Cardiac muscle cell (in vitro differentiated cells and primary cell): ENCODE results near the gene RAB34. TPM values are rescaled to one million over a fixed set of nuclear protein-coding genes. Genes with fewer than 3 reads are reported as not detected.

Experiments
- DNase-seq, 2 donors: peaks; one replicate each; pipeline versions ENCODE4 v3.0.0 to v3.0.0-alpha.2; 2010 to 2017; ENCODE audit warnings: low read depth in 1 of 2, low spot score in 1 of 2
- H3K27ac ChIP-seq: fragments of 200-600 bp; sonication (generic); 2 replicates; pipeline ENCODE4 v1.5.1; 2016
- H3K27me3 ChIP-seq: fragments of 200-600 bp; sonication (generic); 2 replicates; pipeline ENCODE4 v1.6.0; 2016; ENCODE audit warnings: control low read depth
- H3K36me3 ChIP-seq: fragments of 200-600 bp; sonication (generic); 2 replicates; pipeline ENCODE4 v1.5.1; 2016; ENCODE audit warnings: control low read depth
- H3K4me1 ChIP-seq: fragments of 200-600 bp; sonication (generic); 2 replicates; pipeline ENCODE4 v1.8.1; 2017; ENCODE audit warnings: low read depth, mild to moderate bottlenecking, mixed run types
- H3K4me3 ChIP-seq: fragments of 200-600 bp; sonication (generic); 2 replicates; pipeline ENCODE4 v1.5.1; 2016; ENCODE audit warnings: mild to moderate bottlenecking
- H3K9me3 ChIP-seq: fragments of 200-600 bp; sonication (generic); 2 replicates; pipeline ENCODE4 v1.5.1; 2017; ENCODE audit warnings: low read depth, mild to moderate bottlenecking, control low read depth
- polyA plus RNA-seq: library from polyadenylated mRNA; unstranded; fragments of >200 nt; fragmentation: Nextera tagmentation; extraction: Ambion mirVana; gene quantifications from 2 replicates; pipeline ENCODE4 v1.2.1, GENCODE V29; 2016
- total RNA-seq: library from RNA; depleted of rRNA; stranded (reverse); fragments of >200 nt; gene quantifications from 2 replicates; pipeline ENCODE4 v1.2.3, GENCODE V29; 2016
- TF ChIP-seq, protein P1 (sequence below): IDR thresholded peaks from 2 replicates; pipeline ENCODE4 v1.5.1; 2012; ENCODE audit warnings: low read depth, mild to moderate bottlenecking, low read length

The RAB34 gene
- total and polyA plus RNA-seq, 2 experiments from 2014 or later = 186 to 276 TPM

DNA sequence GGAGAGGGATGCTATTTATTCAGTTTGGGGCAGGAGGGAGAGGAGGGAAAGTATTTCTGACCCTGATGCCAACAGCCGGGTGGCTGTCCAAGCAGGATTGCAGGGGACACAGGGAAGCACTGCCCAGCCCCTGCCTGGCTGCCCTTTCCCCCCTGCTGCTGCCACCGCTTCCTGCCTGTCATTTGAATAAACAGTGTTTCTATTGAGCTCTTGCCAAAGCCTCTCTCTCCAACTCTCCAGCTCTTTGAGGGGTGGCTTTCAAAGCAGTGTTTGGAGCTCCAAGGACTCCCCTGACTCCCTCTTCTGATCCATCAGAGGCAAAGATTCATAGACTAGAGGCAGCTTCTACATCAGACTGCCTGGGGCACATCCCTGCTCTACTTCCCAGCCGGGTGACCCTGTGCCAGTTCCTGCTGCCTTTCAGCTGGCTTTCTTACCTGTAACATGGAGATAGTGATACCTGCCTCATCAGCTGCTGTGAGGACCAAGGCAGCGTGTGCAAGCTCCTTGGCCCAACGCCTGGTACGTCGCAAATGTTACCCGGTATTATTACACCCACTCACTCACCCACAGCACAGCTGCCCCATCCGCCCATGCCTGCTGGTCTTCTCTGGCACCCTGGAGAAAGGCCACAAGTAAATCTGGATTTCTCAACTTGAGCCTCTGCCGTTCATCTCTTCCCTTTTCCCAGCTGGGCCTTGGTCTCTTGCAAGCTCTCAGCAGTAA, 15.5 kb downstream of the RAB34 start:
- Histone ChIP-seq H3K36me3 (peaks cover 49% of the 10 kb centered on the region), H3K27ac (no peak overlapping the region), H3K27me3 (no peaks in the 10 kb centered on the region), H3K4me1 (no peaks in the 10 kb centered on the region), H3K4me3 (no peak overlapping the region), H3K9me3 (no peaks in the 10 kb centered on the region)
- DNase-seq = no peak
- TF ChIP-seq, protein P1, sequence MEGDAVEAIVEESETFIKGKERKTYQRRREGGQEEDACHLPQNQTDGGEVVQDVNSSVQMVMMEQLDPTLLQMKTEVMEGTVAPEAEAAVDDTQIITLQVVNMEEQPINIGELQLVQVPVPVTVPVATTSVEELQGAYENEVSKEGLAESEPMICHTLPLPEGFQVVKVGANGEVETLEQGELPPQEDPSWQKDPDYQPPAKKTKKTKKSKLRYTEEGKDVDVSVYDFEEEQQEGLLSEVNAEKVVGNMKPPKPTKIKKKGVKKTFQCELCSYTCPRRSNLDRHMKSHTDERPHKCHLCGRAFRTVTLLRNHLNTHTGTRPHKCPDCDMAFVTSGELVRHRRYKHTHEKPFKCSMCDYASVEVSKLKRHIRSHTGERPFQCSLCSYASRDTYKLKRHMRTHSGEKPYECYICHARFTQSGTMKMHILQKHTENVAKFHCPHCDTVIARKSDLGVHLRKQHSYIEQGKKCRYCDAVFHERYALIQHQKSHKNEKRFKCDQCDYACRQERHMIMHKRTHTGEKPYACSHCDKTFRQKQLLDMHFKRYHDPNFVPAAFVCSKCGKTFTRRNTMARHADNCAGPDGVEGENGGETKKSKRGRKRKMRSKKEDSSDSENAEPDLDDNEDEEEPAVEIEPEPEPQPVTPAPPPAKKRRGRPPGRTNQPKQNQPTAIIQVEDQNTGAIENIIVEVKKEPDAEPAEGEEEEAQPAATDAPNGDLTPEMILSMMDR = no peak

DNA sequence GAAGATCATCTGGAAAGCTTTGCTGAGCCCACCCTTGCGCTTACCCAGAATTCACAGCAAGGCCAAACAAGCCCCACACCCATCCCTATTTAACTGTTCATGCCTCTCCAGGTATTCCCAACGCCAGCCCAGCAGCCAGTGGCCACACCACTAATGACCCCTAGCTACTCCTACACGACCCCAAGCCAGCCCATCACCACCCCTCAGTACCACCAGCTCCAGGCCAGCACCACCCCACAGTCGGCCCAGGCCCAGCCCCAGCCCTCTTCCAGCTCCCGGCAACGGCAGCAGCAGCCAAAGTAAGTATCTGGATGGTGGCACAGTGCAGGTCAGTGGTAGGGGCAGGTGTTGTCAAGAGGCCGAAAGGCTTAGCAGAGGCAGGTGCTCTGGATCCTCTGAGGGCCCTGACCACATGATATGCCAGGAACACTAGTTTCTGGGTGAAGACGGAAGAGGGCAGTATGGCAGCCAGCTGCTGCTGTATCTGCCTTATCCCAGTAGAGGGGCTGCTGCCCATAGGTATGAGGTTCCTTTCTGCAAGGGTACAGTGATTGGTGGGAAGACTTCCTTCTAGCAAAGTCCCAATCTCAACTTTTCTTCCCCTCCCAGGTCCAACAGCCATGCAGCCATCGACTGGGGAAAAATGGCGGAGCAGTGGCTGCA, 16.7 kb downstream of the RAB34 start:
- H3K27me3 ChIP-seq = no peaks in the 10 kb centered on the region
- H3K4me3 ChIP-seq = no peak overlapping the region
- no peaks in the 10 kb centered on the region for H3K4me1 ChIP-seq
- no peak for DNase-seq
- TF ChIP-seq, protein P1 = no peak
- peaks cover 57% of the 10 kb centered on the region for H3K36me3 ChIP-seq
- no peak overlapping the region for H3K27ac ChIP-seq
- no peaks in the 10 kb centered on the region for H3K9me3 ChIP-seq

DNA sequence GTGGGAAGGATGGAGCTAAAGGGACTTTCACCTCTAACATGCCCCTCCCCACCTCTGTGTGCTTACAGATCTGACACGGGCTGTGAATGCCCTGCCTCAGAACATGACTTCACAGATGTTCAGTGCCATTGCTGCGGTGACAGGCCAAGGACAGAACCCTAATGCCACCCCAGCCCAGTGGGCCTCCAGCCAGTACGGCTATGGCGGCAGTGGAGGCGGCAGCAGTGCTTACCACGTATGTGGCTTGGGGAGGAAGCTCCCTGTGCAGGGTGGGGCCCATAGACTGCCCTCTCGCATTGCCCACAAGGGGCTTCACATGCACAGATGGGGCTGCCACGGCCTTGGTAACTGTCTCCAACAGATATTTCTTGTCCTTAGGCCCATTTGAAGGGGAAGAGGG, 17.4 kb downstream of the RAB34 start:
- Histone ChIP-seq H3K4me3 (no peak overlapping the region), H3K9me3 (no peaks in the 10 kb centered on the region), H3K27ac (no peak overlapping the region), H3K27me3 (no peaks in the 10 kb centered on the region), H3K36me3 (peaks cover 64% of the 10 kb centered on the region), H3K4me1 (no peaks in the 10 kb centered on the region)
- TF ChIP-seq, protein P1 = no peak
- no peak for DNase-seq

DNA sequence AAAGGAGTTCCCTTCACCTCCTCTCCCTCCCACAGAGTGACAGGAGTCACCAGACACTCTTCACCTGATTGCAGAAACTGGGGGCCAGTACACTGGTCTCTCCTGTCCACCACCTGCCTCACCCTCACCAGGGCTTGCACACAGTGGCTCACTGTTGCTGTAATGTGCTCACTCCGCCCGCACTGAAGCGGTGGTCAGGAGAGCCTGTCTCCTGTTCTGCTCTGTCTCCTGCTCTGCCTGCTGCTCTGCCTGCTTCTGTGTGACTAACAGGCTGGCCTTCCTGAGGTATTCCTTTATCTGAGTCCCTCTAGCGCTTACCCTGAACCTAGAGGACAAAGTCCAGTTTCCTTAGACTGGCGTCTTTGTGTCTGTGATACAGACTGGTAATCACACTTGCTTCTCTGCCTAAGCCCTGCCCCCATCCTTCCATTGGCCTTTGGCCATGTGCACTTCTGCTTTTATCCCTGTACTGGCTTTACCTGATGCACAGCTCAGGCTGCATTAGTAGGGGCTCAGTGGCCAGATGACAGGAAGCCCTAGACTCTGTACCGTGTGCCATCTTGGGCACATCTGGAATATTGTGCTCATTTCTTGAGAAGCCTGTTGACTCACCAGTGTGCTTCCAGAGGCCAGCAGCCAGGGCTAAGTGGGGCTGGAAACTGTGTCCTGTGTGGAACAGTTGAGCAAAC, 19.3 kb downstream of the RAB34 start:
- no peak for DNase-seq
- Histone ChIP-seq H3K27me3 (no peaks in the 10 kb centered on the region), H3K27ac (no peak overlapping the region), H3K36me3 (peaks cover 81% of the 10 kb centered on the region), H3K4me1 (no peaks in the 10 kb centered on the region), H3K9me3 (no peaks in the 10 kb centered on the region), H3K4me3 (no peak overlapping the region)
- TF ChIP-seq, protein P1 = no peak

DNA sequence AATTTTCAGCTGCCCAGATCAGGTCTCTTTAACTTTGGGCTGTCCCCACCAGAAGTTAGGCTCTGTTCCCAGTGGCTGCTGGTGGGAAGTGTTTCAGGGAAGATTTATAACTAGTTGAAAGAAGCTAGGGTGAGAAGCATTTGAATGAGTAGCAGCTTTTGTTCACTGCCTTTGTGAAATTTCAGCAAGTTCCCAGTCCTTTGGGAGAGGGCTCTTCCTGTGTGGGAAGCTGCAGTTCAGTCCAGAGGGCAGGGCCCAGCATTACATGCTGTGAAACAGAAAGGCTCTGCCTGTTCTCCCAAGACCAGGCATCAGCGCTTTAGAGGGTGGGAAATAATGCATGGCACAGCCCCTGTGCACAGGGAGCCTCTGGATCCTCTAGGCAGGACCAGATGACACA, 23.8 kb downstream of the RAB34 start:
- H3K27ac ChIP-seq = no peak overlapping the region
- H3K27me3 ChIP-seq = no peaks in the 10 kb centered on the region
- no peaks in the 10 kb centered on the region for H3K4me1 ChIP-seq
- H3K36me3 ChIP-seq = peaks cover 75% of the 10 kb centered on the region
- H3K9me3 ChIP-seq = no peaks in the 10 kb centered on the region
- no peak overlapping the region for H3K4me3 ChIP-seq
- no peak for DNase-seq
- TF ChIP-seq, protein P1 = no peak
